Posterior cingulate gyrus (tissue), 11 donors: ENCODE data around the gene IL17B.
A peak's percentile ranks its signal among the peaks of the same experiment; 100 is the strongest.

Experiments
- DNase-seq, 10 donors: peaks; one replicate each; pipeline versions ENCODE4 v3.0.0 to v3.0.0-alpha.2; 2020 to 2021; ENCODE audit warnings: mixed read lengths in 3 of 10
- intact Hi-C: fragments of 100-400 bp; cut with DNase I; formaldehyde crosslinking; loops from one replicate; pipeline ENCODE4 v1.15.1; 2023

Gene IL17B

GRCh38 chr5:149415066-149415967 lies 36.2 kb upstream of the IL17B start:
- intact Hi-C loops: no loop called here
- peak in 2 of 10 donors; percentile 37 to 57 for DNase-seq

DNA sequence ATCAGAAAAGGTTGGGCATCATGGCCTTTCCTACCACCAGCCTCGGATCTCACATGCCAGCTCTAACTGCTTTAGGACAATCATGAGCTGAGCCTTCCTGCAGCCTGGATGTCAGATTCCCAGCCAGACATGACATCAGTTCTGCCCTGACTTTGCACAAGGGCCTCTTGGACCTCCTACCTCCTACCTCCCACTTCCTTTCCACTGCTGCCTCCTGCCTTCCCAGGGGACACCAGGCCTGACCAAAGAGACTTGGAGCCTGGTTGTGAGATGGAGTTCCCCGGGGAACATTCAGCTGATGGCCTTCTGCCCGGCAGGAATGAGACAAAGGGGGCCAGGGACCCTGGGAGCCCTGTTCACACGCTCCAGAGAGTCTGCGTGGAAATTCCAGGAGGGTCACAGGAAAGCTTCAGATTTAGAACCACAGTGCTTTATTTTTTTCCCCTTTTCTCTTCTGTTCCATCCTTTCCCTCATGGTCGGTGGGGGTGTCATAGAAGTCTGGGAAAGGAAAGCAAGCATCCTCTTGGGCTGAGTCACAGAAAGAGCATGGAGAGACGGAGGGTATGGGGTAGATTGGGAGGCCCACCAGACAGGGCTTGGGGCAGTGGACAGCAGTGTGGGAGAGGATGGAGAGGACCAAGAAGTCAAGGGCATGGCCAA lies 35.4 kb upstream of the IL17B start:
- intact Hi-C loops: no loop called here
- DNase-seq: peak in 3 of 10 donors; percentile 19 to 63 (median 60)

- DNase-seq: peak in 3 of 10 donors; percentile 17 to 63 (median 40)
- intact Hi-C loops: no loop called here
Observed at GRCh38 chr5:149413477-149414210, 34.6 kb upstream of the IL17B start.

GRCh38 chr5:149412783-149413476 lies 33.8 kb upstream of the IL17B start:
- peak in 3 of 10 donors; percentile 40 to 72 (median 45) for DNase-seq
- intact Hi-C loops: no loop called here

DNA sequence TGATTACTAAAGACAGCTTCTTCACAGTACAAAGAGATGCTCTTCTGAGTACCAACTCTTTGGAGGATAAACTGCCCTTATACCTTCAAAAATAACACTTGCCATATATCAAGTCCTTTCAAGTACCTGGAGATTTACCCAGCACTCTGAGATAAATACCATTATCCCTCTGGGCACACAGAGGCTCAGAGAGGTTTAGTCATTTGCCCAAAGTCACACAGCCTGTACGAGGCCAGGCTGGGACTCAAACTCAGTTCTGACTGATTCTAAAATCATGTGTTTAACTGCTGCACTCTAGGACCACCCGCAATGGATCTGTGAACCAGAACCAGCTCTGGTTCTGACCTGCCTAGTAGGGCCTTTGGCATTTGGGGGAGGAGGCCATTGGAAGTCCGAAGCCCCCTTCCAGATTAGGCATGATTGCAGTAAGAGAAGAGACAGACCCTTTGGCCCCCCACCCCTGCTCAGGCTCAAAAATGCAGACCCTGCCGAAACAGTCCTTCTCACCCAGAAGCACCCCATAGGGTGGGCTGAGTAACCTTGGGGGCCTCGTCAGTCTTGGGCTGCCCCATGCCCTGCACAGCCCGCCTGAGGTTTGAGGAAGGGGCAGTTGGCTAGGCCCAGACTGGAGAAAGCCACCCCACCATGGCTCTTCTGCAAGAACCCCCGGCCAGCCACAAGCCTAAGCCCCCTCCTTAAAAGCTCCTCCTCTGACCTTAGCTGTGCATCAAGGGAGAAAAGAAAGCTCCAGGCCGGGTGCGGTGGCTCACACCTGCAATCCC lies 32.8 kb upstream of the IL17B start:
- peak in 3 of 10 donors; percentile 39 to 67 (median 54) for DNase-seq
- intact Hi-C loops: no loop called here

DNA sequence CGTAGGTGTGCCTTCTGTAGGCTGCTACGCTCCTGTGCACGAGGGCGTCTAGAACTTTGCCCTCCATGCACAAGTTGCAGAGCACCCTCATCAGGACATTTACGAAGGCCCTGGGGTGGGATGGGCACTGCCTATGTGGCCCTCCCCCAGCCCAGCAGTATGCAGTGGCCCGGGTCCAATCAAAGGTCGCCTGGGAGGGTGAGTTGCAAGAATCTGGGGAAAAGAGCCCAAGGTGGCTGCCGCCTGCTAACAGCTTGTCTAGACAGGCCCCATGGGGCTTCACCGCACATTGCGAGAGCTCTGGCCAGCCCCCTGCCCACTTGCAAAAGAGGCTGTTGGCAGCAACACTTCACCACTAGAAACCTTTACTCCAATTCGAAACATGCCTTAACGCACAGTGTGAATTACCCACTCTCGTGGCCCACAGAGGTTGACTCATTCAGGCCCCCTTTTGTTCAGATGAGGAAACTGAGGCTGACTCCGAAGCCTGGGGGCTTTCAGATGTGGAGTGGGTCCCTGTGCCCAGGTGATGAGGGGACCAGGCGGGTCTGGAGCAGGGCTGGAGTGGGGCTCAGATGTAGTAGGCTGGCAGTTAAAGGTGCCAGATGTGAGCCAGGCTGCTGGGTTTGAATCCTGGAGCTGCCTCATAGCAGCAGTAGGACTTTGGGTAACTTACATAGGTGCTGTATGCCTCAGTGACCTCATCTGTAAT lies 31.8 kb upstream of the IL17B start:
- DNase-seq: peak in 3 of 10 donors; percentile 45 to 64 (median 54)
- intact Hi-C loops: no loop called here

DNA sequence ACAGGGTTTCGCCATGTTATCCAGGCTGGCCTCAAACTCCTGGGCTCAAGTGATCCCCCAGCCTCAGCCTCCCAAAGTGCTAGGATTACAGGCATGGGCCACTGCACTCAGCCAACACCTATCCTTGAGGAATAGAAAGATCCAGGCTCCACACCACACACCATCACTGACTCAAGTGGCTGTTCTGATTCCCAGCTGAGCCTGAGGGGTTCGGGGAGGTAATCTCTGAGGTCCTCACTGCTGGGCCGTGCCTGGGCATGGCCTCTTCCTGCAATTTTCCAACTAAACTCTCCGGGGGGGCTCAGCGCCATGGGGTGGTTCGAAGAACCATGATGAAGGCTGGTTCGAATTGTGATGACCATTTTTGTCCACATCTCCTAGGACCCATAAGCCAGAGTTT lies 31.0 kb upstream of the IL17B start:
- DNase-seq: peak in 3 of 10 donors; percentile 10 to 50 (median 37)
- intact Hi-C loops: no loop called here

GRCh38 chr5:149409268-149409948 lies 30.3 kb upstream of the IL17B start:
- intact Hi-C loops: no loop called here
- DNase-seq: peak in 3 of 10 donors; percentile 52 to 56 (median 53)

DNA sequence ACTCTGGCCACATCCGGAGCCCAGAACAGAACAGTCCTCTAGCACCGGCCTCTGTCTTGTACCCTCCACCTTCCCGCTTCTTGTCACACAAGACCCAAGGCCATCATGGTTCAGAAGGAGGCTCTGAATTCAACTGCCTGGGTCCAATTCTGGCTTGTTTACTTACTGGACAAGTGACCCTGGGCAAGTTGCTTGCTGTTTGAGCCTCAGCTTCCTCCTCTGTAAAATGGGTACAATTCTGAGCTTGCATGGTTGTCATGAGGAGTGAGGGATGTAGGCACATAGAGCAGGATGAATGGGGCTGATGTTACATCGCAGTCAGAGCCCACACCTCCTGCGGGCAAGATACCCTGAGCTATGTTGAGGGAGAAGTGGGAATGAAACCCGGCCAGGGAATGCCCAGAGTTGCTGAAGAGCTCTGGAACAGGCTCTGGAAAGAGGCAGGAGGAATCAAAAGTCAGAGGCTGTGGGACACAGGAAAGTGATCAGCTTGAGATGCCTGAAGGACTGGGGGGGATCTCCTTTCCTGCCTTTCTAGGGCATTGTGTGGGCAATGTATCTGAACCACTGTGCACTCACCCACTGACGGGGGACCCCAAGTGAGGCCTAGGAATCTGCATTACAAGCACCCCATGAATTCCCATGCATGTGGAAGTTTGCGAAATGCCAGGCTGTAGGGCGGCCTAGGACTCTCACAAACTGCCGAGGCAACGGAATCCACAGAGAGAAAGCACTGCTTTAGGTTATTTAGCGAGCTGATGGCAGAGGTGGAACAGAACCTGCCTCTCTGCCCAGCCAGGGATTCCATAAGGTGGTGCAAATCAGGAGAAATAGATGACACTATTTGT lies 29.4 kb upstream of the IL17B start:
- peak in 2 of 10 donors; percentile 3 to 31 for DNase-seq
- intact Hi-C loops: no loop called here

DNA sequence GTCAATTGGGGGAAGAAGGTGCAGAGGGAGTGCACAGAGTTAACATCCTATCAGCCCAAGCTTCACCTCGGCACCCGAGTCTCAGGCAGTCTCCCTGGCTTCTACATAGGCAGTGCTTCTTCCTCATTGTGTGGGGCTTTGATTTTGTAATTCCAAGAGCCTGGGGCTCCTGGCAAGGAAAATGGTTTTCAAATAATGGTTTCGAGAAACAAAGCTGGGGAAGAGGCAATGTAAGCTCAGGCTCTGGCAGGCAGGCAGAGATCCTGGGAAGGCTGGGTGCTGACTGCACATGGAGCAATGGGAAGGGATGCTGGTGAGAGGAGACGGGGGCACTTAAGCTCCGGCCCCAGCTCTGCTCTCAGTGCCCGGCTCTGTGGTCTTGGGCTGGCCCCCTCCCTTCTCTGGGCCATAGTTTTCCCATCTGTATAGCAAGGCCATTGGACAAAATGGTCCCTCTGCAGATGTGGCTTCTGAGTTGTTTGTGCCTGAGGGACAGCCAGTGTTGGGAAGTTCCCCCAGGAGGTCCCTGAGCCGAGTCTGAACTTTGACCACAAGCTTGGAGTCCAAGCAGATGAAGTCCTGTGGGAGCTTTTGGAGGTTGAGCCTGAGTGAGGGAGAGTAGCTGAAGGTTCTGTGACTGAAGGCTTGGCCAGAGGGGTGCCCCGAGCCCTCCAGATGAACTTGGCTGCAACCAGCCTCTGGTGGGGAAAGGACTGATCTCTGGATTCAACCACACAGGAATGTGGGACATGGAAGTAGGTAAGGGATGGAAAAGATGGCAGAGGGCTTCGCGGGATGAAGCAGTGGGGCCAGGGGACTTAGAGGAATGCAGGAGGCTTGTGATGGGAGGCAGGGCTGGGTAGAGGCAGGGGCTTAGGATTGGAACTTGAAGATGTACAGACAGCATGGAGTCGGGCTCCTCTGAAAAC lies 28.5 kb upstream of the IL17B start:
- DNase-seq: peak in 3 of 10 donors; percentile 49 to 67 (median 50)
- intact Hi-C loops: no loop called here

- intact Hi-C loops: no loop called here
- DNase-seq: peak in 1 of 10 donors; percentile 47
Observed at GRCh38 chr5:149406979-149407306, 27.9 kb upstream of the IL17B start.

DNA sequence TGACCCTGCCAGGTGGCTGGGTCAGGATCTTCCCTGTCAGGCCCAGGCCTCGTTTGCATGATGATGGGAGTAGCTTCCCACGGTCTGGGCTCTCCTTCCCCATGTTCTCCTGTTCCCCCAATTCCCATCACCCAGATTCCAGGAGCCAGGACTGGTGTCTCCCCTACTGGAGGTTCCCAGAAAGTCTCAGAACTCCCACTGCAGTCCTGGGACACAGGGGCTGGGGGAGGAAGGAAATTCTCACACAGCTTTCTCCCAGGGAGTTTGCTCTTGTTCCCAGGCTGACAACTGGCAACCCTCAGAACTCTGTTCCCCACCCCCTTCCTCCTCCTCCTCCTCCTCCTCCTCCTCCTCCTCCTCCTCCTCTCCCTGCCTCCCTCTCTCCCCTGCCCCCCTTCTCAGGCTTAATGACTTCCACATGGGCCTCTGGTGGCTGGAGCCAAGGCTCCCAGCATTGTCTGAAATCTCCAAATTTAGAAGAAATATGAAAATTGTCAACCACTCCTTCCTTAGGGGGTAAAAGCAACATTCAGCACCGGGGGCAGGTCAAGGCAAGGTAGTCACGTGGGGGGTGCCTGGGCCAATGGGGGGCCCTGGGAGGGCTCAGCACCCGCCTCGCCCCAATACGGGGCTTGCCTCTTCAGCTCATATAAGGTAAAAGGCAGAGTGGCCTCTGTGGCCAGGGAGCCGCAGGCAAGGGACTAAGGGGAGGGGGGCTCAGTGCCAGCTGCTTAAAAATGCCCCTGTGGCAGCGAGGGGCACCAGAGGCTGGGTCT lies 27.3 kb upstream of the IL17B start:
- peak in 3 of 10 donors; percentile 36 to 76 (median 56) for DNase-seq
- intact Hi-C loops: no loop called here

DNA sequence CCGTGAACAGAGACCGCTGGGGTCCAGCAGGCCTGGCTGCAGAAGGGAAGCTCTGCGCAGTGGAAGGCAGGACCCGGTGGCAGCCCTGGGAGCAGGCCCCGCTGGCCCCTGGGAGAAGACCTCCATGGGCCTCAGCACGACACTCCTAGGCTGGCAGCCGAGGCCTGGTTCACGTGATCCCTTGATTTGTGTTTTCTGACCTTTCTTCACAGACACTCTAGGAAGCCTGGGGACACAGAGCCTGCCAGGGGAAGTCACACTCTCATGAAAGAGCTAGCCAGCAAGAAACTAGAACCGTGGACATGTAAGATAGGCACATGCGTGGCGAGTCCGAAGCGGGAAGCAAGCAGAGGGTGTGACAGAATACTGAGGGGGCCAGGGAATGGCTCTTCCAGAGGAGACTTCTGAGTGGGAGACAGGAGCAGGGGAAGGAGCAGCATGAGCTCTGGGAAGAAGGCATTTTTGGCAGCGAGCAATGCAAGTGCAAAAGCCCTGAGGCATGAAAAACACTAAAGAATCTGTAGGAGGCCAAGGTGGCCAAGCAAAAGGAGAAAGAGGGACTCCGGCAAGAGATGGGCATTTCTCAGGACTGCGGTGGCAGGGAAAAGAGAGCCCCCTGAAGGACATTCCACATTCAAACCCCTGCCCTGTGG lies 26.6 kb upstream of the IL17B start:
- peak in 3 of 10 donors; percentile 26 to 74 (median 47) for DNase-seq
- intact Hi-C loops: no loop called here

DNA sequence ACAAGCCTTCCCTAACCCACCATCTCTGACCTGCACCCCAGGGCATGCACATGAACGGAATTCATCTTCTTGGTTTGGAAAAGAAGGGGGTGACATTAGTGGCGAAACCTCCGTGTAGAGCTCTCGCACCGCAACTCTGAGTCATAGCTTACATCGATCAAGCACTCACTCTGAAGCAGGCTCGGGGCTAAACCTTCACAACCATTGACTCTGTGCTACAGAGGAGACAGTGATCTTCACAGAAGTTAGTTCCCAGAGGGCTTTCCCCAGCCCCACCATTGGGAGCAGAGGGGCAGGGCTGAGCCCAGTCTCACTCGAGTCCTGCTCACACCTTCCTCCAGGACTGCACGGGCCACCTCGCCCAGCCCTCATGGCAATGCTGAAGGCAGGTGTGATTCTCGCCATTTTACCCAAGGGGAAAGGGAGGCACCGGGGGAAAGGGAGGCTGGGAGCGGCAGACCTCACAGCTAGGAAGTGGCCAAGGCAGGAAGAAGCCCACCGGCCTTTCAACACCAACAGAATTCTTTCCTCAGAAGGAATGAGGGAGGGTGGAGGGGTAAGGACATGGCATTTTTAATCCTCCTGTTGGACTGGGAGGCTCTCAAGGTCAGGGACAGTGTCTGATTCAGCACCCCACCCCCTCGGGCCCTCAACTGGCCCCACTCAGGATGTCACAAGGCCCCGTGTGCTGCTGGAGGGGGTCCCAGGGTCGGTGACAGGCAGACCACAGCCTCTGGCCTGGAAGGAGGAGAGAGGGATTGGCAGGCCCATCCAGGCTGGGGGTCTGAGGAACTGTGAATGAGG lies 25.9 kb upstream of the IL17B start:
- intact Hi-C loops: no loop called here
- peak in 1 of 10 donors; percentile 75 for DNase-seq
